ENCODE measurements around the gene ANTXR1.

The ANTXR1 gene

DNA sequence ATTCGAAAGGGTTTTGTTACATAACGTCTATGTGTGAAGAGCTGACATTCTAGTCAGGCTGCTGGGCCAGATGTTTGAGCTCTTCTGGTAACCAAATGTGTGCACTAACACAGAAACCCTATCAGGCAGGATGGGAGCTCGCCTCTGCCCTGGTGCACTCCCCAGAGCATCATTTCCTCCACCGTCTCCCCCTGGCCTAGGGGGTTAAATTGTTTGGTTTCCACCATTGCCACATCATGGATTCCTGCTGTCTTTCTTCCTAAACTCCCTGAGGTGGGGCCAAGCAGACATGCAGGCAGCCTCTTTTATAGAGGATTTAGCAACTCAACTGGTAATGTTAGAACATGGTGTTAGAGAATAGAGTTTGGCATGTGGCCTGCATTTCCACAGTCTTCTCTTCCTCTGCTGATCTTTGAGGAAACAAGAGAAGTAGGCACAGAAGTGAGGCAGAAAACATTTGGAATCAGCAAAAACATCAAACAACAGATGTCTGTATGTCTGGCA lies 87.3 kb downstream of the ANTXR1 start:
- peak in 1 of 2 donors; percentile 5 for ATAC-seq

DNA sequence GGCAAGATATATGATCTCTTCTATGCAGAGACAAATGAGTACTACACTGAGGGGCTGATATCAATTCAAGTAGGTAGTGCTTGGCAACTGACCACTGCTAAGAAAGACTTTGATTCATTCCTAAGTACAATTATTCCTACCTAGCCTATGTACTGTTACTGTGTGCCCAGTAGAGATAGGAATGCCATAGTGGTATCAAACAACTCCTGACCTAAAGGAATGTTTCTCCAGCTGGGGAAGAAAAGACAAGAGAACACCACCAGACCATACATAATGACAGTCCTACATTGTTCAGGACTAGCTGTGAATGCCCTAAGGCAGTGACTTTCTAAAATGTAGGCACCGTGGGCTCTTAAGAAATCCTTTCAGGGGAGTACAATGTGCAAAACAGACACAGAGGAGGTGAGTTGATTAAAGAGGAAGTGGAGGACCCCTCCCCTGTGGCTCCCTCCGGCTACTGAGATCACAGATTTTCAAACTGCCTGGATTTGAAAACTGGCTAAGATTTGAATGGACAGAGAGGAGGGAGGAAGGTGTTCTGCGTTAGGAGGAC lies 89.1 kb downstream of the ANTXR1 start:
- ATAC-seq, result no peak

DNA sequence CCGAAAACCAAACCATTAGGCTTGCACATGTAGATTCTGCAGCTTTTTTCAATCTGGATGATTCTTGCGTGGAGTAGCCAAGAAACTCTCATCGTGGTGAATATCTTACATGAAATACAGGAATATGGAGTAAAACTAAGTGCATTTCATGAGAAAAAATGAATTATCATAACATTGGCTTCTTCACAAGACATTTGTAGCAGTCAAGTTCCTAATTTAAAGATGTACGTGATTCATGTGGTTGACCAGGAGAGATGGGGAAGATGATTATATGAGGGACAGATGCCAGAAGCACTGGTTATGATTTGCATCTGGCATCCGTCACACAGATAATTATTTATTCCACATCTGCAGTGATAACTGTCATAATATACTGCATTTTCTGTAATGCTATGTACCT lies 90.4 kb downstream of the ANTXR1 start:
- no peak for ATAC-seq

DNA sequence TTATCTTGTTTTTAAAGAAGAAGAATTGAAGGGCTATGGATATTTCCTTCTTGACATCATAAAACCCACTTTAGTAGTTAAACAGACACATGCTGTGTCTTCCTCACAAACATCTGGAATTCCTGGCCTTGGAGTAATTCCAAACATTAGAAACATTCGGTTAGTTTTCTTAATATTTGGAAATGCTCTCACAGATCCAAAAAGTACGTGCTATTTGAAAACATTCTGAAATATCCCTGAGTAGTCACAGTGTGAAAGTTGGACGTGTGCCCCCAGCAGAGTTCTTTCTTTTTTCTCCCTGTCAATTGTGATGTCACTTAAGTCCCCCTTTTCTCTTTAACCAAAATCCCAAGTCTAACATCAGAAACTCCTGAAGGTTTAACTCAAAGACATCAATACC lies 91.3 kb downstream of the ANTXR1 start:
- ATAC-seq, result no peak

DNA sequence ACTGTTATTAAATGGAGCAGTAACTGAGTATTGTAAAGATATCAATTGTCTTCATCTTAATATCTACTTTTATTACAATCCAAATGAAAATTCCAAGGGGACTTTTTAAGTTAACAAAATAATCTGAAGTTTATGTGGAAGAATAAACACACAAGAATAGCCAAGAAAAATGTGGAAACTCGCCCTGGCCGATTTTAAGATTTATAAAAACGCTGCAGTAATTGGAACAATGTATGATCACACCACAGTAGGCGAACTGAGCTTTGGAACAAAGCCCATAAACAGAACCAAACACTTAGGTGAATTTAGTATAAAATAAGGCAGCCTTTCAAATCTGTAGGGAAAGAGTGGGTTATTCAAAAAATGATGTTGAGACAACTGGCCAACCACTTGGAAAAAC lies 96.3 kb downstream of the ANTXR1 start:
- no peak for ATAC-seq

DNA sequence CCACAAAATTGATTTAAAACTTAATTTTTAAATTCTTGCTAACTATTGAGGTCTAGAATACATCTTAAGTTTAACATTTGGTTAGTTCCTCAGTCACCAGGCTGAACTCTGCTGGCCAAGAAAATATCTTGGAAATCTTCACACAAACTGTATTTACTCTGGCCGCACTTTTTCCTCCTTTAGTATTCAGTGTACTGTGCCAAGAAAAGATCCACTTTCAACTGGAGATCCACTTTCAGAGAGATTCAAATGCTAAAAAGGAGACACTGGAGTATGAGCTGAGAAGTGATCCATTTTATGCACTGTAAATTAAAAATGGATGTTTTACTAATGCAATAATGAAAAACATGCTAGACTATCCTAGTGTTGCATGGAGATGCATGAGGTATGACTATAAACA lies 98.1 kb downstream of the ANTXR1 start:
- ATAC-seq, result no peak

DNA sequence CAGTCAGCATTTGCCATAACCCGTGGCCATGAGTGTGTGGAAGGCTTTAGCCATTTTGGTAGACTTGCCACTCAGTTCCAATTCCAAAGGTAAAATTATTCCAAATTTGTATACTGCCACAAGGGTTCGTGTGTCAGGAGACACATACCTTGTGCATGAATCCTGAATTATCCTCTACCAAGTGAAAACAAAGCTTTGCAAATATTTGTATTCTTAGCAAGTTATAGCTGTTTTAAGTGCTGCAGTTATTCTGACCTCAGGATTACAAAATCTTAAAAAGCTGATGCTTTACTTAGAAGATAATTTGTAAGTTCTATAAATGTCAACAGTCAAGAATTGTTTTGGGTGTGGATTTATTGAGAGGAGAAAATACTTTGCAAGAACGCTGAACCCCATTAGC lies 100.6 kb downstream of the ANTXR1 start:
- no peak for ATAC-seq

DNA sequence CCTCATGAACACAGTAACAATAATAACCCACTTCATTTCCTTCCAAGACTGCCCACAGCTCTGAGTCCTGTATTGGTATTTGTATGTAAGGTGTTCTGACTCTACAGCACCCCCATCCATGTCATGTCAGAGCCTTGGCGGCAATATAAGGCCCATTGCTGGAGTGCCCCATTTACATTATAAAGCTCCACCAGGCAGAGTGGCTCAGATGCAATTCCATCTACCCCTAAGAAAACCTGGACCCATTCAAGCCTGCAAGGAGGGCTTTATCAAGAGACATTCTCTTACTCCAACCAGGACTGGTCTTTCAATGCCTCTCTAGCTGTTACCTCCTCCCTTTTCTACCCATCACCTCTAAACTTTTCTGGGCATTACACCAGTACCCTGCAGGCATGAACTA lies 101.6 kb downstream of the ANTXR1 start:
- no peak for ATAC-seq

DNA sequence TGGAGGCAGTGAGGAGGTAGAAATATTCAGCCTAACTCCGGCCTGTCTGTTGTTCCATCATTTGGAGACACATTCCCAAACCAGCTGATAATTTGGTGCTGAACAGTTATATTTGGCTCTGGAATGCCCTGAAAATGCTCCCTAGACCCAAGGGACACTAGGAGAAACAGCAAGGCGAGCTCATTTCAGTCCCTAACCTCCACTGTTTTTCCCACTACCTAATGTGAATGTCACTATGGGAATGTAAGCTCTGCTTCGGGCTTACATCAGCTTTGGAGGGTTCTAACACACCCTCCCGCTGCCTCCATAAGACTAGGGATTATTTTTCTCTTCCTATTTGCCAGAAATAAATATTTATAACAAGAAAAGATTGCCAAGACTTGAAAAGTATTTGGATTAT lies 103.5 kb downstream of the ANTXR1 start:
- no peak for ATAC-seq

DNA sequence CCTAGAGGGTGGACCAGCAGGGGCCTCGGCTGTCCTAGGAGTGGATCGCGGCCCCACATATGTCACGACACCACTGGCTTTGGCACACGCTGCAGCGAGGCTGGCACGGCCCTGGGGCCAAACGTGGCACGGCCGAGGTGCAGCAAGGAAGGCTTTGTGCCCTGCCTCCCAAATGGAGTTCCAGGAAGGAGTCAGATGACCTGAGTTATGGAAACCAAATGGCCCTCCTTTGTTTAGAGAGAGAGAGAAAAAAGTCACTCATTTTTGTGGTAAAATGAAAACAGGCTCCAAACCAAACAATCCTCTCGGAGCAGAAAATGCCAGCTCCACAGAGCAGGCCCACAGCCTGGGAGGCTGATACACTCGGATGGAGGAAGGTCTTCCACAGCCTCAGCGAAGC lies 105.6 kb downstream of the ANTXR1 start:
- ATAC-seq, result no peak

DNA sequence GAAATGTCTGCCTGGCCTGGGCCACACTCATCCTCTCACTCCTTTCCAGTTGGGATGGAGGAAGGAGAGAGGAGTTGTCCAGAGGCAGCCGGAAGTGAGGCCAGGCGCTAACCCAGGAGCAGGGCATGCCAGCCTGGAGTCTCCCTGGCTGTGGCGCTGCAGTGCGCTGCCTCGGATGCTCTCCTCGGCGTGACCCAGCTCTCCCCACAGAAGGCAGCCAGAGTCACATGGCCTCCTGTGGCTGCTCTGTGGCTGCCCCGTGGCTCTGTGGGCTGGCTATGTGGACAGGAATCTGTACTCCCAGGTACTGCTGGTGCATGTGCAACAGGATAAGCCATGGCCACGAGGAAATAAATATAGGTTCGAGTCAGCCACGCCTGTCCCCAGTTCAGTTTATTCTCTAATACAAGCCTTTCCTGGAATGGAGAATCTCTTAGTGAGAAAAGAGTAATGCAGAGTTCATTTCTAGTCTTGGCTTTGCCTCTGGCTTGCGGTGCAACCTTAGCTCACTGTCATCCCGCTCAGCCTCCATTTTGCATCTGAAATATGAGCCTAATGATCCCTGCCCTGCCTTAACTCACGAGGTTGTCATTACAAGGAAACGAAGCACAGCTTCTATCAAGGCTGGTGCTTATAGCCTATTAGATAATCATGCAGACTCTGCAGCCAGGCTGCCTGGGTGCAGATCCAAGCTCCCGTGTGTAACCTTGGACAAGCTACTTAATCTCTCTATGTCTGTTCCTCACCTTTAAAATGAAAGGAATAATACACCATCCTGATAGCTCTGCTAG lies 106.3 kb downstream of the ANTXR1 start:
- no peak for ATAC-seq

DNA sequence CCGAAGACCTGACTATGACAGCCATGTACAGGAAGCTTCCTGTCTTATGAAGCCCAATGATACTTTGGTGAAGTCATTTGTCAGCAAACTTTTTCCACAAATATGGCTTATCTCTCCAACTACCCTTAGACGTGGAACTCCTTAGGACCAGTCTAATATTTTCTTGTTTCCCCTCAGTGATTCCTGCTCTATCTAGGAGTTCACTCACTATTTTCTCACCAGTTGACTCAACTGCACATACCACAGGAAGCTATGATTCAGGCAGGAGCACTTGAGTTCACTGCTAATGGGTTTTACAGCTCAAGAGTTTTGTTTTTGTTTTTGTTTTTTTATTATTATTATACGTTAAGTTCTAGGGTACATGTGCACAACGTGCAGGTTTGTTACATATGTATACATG lies 109.3 kb downstream of the ANTXR1 start:
- no peak for ATAC-seq

DNA sequence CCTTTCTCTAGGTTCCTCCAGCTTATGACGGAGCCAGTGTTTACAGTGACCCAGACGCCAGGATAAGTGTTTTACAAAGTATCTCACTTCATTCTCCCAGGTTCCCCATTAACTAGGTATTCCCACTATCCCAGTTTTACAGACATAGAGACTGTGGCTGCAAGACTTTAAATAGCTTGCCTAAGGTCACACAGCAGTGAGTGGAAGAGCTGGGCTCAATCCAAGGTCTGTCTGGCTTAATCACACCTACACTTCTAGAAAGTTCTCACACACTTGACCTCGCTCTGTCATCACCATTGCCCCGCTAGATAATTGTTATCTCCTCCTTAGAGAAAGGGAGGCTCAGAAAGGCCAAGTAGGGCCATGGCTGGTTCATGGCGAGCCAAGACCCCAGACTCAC lies 110.2 kb downstream of the ANTXR1 start:
- ATAC-seq, result no peak

DNA sequence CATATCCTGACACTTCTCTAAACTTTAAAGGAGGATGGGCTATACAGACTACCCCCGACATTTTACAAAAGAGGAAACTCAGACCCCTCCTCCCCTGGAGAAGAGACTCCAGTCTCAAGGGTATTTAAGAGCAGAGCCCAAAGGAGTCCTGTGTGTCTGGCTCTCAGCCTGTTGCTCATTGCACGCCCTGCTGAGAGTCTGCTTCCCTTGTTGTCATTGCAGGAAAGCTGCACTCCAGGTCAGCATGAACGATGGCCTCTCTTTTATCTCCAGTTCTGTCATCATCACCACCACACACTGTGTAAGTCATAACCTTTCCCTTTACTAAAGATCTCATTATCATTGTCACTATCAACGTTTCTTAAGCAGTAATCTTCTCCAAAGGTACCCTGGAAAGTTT lies 111.4 kb downstream of the ANTXR1 start:
- ATAC-seq, result no peak

DNA sequence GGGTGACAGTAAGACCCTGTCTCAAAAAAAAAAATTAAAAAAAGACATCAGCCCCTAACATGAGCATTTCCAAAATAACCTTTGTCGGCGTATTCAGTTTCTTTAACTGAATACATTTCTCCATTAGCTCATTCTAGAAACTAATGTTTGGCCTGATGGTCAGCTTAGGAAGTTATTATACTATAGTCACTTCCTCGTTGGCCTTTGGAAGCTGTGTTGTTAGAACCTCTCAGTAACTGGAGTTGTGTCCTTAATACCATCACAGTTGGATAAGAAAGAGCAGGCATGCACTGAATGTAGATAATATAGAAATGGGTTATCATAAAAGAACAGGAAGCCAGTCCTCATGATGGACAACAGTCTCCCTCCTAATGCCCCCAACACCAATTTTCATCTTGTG lies 112.8 kb downstream of the ANTXR1 start:
- no peak for ATAC-seq

DNA sequence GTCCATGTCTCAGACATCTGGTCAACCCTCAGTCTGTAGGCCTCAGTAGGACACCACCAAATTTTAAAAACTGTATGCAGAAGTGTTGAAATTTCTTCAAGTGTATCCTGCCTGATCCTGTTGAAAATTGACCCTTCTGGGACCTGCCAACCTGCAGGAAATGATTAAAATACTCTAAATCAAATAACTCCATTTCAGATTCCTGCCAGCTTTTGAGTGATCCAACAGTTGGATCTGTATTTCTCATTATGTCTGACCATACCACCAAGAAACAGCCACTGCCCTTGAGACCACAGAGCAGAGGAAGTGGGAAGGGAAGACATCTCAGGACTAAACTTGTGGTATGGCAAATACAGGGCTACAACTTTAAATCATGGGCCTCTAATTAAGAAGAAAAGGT lies 113.4 kb downstream of the ANTXR1 start:
- ATAC-seq, result no peak

DNA sequence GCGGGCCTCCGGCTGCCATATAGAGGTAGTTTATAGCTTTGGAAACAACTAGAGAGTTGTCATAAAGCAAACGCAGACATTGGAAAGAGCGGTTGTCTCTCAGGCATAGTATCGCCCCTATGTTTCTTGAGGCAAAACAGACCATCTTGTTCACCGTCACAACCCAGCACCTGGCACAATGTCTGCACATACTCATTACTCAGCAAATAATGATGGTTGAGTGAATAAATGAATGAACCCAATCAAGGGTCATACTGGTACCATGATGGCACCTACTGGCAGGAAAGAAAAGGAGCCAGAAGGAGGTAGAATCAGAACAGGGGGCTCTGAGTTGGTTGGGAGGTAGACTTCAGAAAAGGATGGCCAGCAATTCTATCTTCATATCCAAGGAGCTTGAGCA lies 118.5 kb downstream of the ANTXR1 start:
- ATAC-seq, result no peak

DNA sequence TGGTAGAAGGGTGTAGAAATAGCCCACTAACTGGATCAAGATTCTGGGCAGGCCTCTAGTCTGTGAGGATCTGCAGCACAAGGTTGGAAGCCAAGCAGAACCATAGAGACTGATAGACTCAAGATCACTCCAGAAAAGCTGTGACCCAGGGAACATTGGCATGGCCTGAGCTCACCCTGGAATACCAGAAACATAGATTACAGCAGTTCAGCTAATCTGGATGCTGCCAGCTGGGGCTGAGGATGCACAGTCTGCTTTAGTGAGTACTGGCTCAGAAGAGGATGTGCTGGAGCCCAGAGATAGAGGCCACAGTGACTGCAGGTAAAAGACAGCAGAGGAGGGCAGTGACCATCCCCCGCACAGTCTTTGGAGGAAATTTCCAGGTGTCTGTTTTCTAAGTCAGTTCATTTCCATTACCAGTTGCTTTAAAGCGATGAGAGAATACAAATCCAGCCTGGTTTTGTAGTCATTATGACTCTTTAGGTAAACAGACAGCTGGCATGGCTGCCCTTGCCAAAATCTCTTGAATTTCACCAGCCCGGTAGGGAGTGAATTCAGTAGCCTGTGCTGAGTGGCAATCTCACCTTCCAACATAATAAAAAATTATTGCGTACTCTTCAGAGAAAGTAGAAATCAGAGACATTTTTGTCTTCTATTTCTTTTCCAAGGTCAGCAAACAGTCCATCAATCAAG lies 119.2 kb downstream of the ANTXR1 start:
- no peak for ATAC-seq

DNA sequence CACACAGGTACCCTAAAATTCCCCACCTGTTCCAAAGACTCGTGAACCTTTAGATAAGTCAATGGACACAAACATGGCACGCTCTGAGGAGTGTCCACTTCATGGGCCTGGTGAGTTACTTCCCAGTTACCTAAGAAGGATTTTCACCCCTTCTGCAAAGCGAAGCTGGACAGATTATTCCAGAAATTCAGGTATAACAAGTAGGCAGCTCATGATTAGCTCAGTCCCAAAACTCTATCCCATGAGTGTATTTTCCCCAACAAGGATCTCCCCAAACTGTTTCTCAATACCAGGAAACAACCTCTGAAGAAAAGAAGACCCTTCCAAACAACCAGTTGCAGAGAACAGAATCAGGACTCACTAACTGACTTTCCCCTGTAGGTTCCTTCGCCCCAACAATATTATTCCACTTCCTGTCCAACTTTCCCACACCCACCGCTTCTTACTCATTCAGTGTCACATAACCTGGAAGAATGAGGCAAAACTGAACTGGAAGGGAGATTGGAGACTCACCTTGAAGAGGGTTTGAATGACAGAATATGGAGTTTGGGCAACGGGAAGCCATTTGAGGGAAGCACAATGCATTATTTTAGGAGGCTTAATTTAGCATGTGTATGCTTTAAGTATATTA lies 120.1 kb downstream of the ANTXR1 start:
- ATAC-seq, result no peak

DNA sequence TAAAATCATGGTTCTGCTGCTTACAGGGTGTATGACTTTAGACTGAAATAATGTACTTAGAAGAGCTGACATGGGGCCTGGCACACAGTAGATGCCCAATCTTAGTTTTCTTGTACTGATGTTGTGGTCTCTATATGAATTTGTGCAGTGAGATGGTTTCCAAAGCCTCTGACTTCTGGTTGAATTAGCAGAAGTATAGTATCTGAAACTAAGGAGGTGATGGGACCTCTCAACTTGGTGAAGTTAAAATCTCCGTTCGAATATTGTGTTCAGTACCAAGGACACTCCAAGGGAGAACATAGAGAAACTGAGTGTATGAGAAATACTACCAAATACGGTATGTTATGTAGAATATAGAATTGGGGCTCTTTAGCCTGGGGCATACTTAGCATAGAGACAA lies 120.9 kb downstream of the ANTXR1 start:
- no peak for ATAC-seq

DNA sequence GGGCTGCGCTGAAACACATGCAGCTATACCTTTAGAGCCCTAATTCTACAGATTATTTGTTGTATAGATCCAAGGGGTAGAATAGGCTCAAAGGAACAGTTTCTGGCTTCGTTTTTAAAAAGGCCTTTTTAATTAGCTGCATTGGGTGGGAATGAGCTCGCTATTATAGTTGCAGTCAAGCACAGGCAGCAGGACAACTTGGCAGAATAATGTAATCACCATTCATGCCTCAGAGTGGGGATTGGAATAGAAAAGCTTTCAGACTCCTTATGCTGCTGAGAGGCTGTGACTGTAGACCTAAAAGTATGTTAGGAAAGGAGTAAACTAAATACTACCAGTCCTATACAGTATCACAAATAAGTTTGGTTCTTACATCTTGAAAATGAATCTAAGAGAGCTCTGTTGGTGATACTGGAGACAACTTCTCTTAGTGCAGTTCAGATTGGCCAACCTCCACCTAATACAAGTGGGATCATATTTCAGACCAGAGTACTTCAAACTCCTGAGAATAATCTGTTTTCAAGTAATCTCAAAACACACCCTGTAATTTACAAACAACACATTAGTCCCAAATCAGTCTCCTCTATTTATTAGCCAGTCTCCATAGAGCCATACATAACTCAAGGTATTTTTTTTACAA lies 121.4 kb downstream of the ANTXR1 start:
- no peak for ATAC-seq

DNA sequence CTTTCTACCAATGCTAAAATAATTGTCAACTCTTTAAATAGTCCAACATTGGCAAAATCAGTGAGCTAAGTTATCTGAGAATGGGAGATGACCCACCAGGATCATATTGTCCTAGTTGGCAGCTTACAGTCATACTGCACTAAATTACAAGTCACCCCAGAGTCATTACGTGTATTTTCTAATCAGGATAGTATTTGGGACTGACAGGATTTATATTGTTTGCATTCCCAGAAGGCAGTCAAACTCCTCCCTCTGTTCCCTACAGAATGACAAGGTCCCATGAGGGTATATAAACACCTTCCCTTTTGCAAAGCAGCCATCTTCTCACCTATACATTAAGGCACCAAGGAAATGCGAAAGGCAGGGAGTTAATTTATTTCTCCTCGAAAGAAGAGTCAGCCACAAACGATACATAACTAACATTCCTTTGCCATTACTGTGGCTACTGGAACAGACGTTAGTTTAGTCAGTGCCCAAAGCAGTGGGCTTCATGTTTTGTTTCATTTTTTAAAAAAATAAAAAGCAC lies 125.3 kb downstream of the ANTXR1 start:
- no peak for ATAC-seq
